SK-N-SH treated with all-trans-retinoic acid at 6 μM for 48 hours (cell line): Measurements from ENCODE around the gene RNASET2.

ENCODE experiments used
- ATAC-seq: fragments of 200-7000 bp; cut with Tn5 transposase; 3 replicates; pipeline ENCODE4 v1.9.1; 2020; ENCODE audit warnings: mild to moderate bottlenecking, moderate library complexity
- ARNTL ChIP-seq: fragments of 450-650 bp; formaldehyde crosslinking; IDR thresholded peaks from 2 replicates; pipeline ENCODE4 v1.5.0; 2020; ENCODE audit warnings: low read depth, mild to moderate bottlenecking, moderate library complexity, borderline replicate concordance
- BACH2 ChIP-seq: fragments of 250-450 bp; sonication (Bioruptor Pico); IDR thresholded peaks from 2 replicates; pipeline ENCODE4 v1.9.0; 2021; ENCODE audit warnings: mild to moderate bottlenecking, borderline replicate concordance
- CSDC2 ChIP-seq: fragments of 250-450 bp; sonication (Bioruptor Pico); IDR thresholded peaks from 2 replicates; pipeline ENCODE4 v1.5.0; 2020; ENCODE audit warnings: mild to moderate bottlenecking, moderate library complexity
- ESRRG ChIP-seq: fragments of 250-450 bp; sonication (Bioruptor Pico); IDR thresholded peaks from 2 replicates; pipeline ENCODE4 v1.6.1; 2021; ENCODE audit warnings: mild to moderate bottlenecking
- GLIS3 ChIP-seq: fragments of 250-450 bp; sonication (Bioruptor Pico); IDR thresholded peaks from 2 replicates; pipeline ENCODE4 v1.5.0; 2020; ENCODE audit warnings: mild to moderate bottlenecking, moderate library complexity
- ISL1 ChIP-seq: fragments of 250-450 bp; sonication (Bioruptor Pico); IDR thresholded peaks from 2 replicates; pipeline ENCODE4 v2.1.2; 2022; ENCODE audit warnings: mild to moderate bottlenecking, moderate library complexity
- OSR1 ChIP-seq: fragments of 250-450 bp; sonication (Bioruptor Pico); IDR thresholded peaks from 2 replicates; pipeline ENCODE4 v1.8.0; 2022; ENCODE audit warnings: moderate library complexity, mild to moderate bottlenecking, inconsistent platforms
- PPARA ChIP-seq: fragments of 250-450 bp; sonication (Bioruptor Pico); IDR thresholded peaks from 2 replicates; pipeline ENCODE4 v1.5.0; 2020; ENCODE audit warnings: mild to moderate bottlenecking, borderline replicate concordance
- RARB ChIP-seq: fragments of 250-450 bp; sonication (Bioruptor Pico); IDR thresholded peaks from 2 replicates; pipeline ENCODE4 v1.8.0; 2021; ENCODE audit warnings: mild to moderate bottlenecking, moderate library complexity
- SNAI2 ChIP-seq: fragments of 250-450 bp; sonication (Bioruptor Pico); IDR thresholded peaks from 2 replicates; pipeline ENCODE4 v1.5.0; 2020; ENCODE audit warnings: mild to moderate bottlenecking, moderate library complexity
- TOX ChIP-seq: fragments of 250-450 bp; sonication (Bioruptor Pico); IDR thresholded peaks from 2 replicates; pipeline ENCODE4 v1.8.0; 2021; ENCODE audit warnings: mild to moderate bottlenecking, moderate library complexity, borderline replicate concordance
- ZC3H10 ChIP-seq: fragments of 250-450 bp; sonication (Bioruptor Pico); IDR thresholded peaks from 2 replicates; pipeline ENCODE4 v1.5.1; 2021; ENCODE audit warnings: mild to moderate bottlenecking, moderate library complexity
- ZFP3 ChIP-seq: fragments of 250-450 bp; sonication (Bioruptor Pico); IDR thresholded peaks from 2 replicates; pipeline ENCODE4 v1.5.0; 2020; ENCODE audit warnings: mild to moderate bottlenecking, moderate library complexity
- ZFP30 ChIP-seq: fragments of 450-650 bp; formaldehyde crosslinking; IDR thresholded peaks from 2 replicates; pipeline ENCODE4 v1.5.0; 2022; ENCODE audit warnings: mild to moderate bottlenecking, moderate library complexity
- ZNF565 ChIP-seq: fragments of 450-650 bp; formaldehyde crosslinking; conservative IDR thresholded peaks from 2 replicates; pipeline ENCODE4 v1.5.0; 2020; ENCODE audit warnings: low read depth, mild to moderate bottlenecking, moderate library complexity
- ZNF8 ChIP-seq: fragments of 450-650 bp; formaldehyde crosslinking; IDR thresholded peaks from 2 replicates; pipeline ENCODE4 v1.5.0; 2020; ENCODE audit warnings: mild to moderate bottlenecking, moderate library complexity
- TF ChIP-seq, protein P1 (sequence below): fragments of 250-450 bp; sonication (Bioruptor Pico); IDR thresholded peaks from 2 replicates; pipeline ENCODE4 v1.5.1; 2020; ENCODE audit warnings: low read depth, mild to moderate bottlenecking, moderate library complexity
- TF ChIP-seq, protein P2 (sequence below): fragments of 250-450 bp; sonication (Bioruptor Pico); IDR thresholded peaks from 2 replicates; pipeline ENCODE4 v1.5.0; 2020; ENCODE audit warnings: mild to moderate bottlenecking, moderate library complexity
- TF ChIP-seq, protein P3 (sequence below): fragments of 250-450 bp; sonication (Bioruptor Pico); IDR thresholded peaks from 2 replicates; pipeline ENCODE4 v1.8.0; 2021; ENCODE audit warnings: low read depth, mild to moderate bottlenecking, moderate library complexity, borderline replicate concordance
- TF ChIP-seq, protein P4 (sequence below): fragments of 250-450 bp; sonication (Bioruptor Pico); IDR thresholded peaks from 2 replicates; pipeline ENCODE4 v1.8.0; 2020; ENCODE audit warnings: mild to moderate bottlenecking, moderate library complexity, borderline replicate concordance
- TF ChIP-seq, protein P5 (sequence below): fragments of 250-450 bp; sonication (Bioruptor Pico); IDR thresholded peaks from 2 replicates; pipeline ENCODE4 v1.5.1; 2021; ENCODE audit warnings: mild to moderate bottlenecking, moderate library complexity

The RNASET2 gene

DNA sequence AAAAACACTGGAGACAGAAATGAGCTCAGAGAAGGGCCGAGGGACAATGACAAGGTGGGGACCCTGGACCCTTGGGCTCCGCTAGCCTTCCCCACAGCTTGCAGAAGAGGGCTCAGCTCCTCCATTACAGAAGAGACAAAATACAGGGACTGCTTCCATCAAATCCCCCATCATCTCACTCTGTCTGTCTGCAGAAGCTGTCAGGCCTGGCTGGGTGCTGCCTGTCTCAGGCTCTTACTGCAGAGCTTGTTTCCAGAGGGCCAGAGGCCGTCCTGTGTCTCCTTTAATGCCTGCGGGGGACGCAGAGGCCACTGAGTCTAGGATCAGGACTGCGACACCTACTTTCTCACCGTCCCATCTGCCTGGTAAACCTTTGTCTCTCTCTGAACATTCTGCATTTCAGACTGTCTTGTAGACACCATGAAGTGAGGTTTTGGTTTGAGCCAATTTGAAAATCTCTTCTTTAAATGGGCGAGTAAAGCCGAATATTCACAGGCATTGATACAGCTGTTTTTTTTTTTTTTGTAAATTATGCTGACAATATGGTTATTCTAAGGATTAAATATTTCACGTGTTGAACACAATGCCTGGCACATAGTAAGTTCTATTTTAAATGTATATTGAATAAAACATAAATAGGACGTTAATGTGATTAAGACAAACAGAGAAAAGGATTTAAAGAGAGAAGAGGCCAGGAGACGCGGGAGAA, 28.3 kb downstream of the RNASET2 start:
- no peak for TF ChIP-seq ISL1 (CRISPR knock-in tag)
- TF ChIP-seq RARB (CRISPR knock-in tag): no peak
- TF ChIP-seq TOX (CRISPR knock-in tag): no peak
- TF ChIP-seq ZNF8: no peak
- TF ChIP-seq CSDC2 (CRISPR knock-in tag): no peak
- no peak for TF ChIP-seq ESRRG
- no peak for TF ChIP-seq OSR1
- TF ChIP-seq, protein P1, sequence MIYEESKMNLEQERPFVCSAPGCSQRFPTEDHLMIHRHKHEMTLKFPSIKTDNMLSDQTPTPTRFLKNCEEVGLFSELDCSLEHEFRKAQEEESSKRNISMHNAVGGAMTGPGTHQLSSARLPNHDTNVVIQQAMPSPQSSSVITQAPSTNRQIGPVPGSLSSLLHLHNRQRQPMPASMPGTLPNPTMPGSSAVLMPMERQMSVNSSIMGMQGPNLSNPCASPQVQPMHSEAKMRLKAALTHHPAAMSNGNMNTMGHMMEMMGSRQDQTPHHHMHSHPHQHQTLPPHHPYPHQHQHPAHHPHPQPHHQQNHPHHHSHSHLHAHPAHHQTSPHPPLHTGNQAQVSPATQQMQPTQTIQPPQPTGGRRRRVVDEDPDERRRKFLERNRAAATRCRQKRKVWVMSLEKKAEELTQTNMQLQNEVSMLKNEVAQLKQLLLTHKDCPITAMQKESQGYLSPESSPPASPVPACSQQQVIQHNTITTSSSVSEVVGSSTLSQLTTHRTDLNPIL: no peak
- no peak for TF ChIP-seq ZFP30 (CRISPR knock-in tag)
- TF ChIP-seq, protein P2, sequence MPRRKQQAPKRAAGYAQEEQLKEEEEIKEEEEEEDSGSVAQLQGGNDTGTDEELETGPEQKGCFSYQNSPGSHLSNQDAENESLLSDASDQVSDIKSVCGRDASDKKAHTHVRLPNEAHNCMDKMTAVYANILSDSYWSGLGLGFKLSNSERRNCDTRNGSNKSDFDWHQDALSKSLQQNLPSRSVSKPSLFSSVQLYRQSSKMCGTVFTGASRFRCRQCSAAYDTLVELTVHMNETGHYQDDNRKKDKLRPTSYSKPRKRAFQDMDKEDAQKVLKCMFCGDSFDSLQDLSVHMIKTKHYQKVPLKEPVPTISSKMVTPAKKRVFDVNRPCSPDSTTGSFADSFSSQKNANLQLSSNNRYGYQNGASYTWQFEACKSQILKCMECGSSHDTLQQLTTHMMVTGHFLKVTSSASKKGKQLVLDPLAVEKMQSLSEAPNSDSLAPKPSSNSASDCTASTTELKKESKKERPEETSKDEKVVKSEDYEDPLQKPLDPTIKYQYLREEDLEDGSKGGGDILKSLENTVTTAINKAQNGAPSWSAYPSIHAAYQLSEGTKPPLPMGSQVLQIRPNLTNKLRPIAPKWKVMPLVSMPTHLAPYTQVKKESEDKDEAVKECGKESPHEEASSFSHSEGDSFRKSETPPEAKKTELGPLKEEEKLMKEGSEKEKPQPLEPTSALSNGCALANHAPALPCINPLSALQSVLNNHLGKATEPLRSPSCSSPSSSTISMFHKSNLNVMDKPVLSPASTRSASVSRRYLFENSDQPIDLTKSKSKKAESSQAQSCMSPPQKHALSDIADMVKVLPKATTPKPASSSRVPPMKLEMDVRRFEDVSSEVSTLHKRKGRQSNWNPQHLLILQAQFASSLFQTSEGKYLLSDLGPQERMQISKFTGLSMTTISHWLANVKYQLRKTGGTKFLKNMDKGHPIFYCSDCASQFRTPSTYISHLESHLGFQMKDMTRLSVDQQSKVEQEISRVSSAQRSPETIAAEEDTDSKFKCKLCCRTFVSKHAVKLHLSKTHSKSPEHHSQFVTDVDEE (CRISPR knock-in tag): no peak
- TF ChIP-seq ZFP3 (CRISPR knock-in tag): no peak
- no peak for TF ChIP-seq PPARA (CRISPR knock-in tag)
- no peak for TF ChIP-seq ZC3H10 (CRISPR knock-in tag)
- no peak for TF ChIP-seq ARNTL (CRISPR knock-in tag)
- TF ChIP-seq, protein P3, sequence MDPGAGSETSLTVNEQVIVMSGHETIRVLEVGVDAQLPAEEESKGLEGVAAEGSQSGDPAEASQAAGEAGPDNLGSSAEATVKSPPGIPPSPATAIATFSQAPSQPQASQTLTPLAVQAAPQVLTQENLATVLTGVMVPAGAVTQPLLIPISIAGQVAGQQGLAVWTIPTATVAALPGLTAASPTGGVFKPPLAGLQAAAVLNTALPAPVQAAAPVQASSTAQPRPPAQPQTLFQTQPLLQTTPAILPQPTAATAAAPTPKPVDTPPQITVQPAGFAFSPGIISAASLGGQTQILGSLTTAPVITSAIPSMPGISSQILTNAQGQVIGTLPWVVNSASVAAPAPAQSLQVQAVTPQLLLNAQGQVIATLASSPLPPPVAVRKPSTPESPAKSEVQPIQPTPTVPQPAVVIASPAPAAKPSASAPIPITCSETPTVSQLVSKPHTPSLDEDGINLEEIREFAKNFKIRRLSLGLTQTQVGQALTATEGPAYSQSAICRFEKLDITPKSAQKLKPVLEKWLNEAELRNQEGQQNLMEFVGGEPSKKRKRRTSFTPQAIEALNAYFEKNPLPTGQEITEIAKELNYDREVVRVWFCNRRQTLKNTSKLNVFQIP: no peak
- TF ChIP-seq SNAI2 (CRISPR knock-in tag): no peak
- no peak for TF ChIP-seq BACH2 (CRISPR knock-in tag)
- TF ChIP-seq, protein P4, sequence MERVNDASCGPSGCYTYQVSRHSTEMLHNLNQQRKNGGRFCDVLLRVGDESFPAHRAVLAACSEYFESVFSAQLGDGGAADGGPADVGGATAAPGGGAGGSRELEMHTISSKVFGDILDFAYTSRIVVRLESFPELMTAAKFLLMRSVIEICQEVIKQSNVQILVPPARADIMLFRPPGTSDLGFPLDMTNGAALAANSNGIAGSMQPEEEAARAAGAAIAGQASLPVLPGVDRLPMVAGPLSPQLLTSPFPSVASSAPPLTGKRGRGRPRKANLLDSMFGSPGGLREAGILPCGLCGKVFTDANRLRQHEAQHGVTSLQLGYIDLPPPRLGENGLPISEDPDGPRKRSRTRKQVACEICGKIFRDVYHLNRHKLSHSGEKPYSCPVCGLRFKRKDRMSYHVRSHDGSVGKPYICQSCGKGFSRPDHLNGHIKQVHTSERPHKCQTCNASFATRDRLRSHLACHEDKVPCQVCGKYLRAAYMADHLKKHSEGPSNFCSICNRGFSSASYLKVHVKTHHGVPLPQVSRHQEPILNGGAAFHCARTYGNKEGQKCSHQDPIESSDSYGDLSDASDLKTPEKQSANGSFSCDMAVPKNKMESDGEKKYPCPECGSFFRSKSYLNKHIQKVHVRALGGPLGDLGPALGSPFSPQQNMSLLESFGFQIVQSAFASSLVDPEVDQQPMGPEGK (CRISPR knock-in tag): no peak
- no peak for TF ChIP-seq ZNF565 (CRISPR knock-in tag)
- no peak for ATAC-seq

DNA sequence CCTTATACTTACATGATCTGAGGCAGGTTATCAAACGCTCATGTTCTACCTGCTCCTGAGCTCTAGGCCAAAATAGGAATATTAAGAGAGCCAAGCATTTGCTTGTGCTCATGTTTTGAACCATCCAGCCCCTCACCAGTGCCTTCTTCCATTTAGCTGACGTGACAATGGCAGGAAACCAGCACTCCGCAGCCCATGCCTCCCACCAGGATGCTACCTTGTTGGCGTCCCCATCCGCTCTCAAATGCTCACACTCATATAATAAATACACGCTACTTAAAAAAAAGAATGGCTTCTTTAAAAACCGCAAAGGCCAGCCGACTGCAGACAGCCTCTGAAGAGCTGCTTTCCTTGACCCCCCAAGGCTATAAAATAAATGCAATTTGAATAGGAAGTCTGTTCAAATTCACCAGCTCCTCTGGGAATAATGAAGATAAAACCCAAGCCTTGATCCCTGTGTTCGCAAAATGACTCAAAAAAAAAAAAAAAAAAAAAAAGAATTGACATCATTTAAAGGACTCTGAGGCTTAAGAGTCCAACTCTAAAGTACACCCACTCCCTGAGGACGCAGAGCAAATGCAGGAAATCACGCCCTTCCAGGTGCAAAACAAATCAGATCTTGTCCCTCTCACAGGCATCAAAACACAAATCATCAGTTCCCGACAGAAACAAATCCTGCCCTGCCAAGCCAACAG, 29.0 kb downstream of the RNASET2 start:
- TF ChIP-seq ZNF565 (CRISPR knock-in tag) (no peak), ZFP30 (CRISPR knock-in tag) (no peak), TOX (CRISPR knock-in tag) (no peak), CSDC2 (CRISPR knock-in tag) (no peak), ARNTL (CRISPR knock-in tag) (no peak), OSR1 (no peak), ISL1 (CRISPR knock-in tag) (no peak)
- TF ChIP-seq, all 23 proteins: peak for 0
- no peak for ATAC-seq

DNA sequence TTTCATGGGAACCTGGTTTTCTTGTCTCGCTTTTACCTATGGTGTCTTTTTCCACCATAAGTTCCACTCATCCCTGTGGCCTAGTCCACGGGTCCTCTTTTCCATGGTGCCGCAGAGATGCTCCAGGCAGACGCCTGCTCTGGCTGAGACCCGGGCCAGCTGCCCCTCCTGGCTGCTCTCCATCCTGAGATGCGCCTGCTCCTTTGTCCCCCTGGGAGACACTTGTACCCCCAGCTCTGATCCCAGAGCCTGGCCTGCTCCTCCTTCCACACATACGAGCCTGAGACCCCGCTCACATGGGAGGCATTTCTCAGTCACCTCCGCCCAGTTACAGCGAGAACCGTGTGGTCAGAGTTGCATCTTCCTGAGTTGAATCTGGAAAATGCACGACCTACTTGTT, 29.6 kb downstream of the RNASET2 start:
- ATAC-seq: no peak
- no peak for TF ChIP-seq BACH2 (CRISPR knock-in tag)
- TF ChIP-seq ZFP30 (CRISPR knock-in tag): no peak
- no peak for TF ChIP-seq ZNF8
- no peak for TF ChIP-seq ZNF565 (CRISPR knock-in tag)
- no peak for TF ChIP-seq ZFP3 (CRISPR knock-in tag)
- TF ChIP-seq, protein P3: no peak
- TF ChIP-seq, protein P1: no peak
- TF ChIP-seq ZC3H10 (CRISPR knock-in tag): no peak
- no peak for TF ChIP-seq GLIS3 (CRISPR knock-in tag)
- TF ChIP-seq, protein P5, sequence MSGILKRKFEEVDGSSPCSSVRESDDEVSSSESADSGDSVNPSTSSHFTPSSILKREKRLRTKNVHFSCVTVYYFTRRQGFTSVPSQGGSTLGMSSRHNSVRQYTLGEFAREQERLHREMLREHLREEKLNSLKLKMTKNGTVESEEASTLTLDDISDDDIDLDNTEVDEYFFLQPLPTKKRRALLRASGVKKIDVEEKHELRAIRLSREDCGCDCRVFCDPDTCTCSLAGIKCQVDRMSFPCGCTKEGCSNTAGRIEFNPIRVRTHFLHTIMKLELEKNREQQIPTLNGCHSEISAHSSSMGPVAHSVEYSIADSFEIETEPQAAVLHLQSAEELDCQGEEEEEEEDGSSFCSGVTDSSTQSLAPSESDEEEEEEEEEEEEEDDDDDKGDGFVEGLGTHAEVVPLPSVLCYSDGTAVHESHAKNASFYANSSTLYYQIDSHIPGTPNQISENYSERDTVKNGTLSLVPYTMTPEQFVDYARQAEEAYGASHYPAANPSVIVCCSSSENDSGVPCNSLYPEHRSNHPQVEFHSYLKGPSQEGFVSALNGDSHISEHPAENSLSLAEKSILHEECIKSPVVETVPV (CRISPR knock-in tag): no peak
- no peak for TF ChIP-seq SNAI2 (CRISPR knock-in tag)
- no peak for TF ChIP-seq PPARA (CRISPR knock-in tag)
- no peak for TF ChIP-seq CSDC2 (CRISPR knock-in tag)
- no peak for TF ChIP-seq ARNTL (CRISPR knock-in tag)
